ENCODE measurements around the gene DPP9.

GRCh38 chr19:4671185-4671851, 52.3 kb downstream of the DPP9 start:
- TF ChIP-seq, protein P1, sequence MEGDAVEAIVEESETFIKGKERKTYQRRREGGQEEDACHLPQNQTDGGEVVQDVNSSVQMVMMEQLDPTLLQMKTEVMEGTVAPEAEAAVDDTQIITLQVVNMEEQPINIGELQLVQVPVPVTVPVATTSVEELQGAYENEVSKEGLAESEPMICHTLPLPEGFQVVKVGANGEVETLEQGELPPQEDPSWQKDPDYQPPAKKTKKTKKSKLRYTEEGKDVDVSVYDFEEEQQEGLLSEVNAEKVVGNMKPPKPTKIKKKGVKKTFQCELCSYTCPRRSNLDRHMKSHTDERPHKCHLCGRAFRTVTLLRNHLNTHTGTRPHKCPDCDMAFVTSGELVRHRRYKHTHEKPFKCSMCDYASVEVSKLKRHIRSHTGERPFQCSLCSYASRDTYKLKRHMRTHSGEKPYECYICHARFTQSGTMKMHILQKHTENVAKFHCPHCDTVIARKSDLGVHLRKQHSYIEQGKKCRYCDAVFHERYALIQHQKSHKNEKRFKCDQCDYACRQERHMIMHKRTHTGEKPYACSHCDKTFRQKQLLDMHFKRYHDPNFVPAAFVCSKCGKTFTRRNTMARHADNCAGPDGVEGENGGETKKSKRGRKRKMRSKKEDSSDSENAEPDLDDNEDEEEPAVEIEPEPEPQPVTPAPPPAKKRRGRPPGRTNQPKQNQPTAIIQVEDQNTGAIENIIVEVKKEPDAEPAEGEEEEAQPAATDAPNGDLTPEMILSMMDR (IDR thresholded peaks at IDR 0.05; ENCODE audit: insufficient read depth, low read length), result no peak
- TF ChIP-seq, protein P2, sequence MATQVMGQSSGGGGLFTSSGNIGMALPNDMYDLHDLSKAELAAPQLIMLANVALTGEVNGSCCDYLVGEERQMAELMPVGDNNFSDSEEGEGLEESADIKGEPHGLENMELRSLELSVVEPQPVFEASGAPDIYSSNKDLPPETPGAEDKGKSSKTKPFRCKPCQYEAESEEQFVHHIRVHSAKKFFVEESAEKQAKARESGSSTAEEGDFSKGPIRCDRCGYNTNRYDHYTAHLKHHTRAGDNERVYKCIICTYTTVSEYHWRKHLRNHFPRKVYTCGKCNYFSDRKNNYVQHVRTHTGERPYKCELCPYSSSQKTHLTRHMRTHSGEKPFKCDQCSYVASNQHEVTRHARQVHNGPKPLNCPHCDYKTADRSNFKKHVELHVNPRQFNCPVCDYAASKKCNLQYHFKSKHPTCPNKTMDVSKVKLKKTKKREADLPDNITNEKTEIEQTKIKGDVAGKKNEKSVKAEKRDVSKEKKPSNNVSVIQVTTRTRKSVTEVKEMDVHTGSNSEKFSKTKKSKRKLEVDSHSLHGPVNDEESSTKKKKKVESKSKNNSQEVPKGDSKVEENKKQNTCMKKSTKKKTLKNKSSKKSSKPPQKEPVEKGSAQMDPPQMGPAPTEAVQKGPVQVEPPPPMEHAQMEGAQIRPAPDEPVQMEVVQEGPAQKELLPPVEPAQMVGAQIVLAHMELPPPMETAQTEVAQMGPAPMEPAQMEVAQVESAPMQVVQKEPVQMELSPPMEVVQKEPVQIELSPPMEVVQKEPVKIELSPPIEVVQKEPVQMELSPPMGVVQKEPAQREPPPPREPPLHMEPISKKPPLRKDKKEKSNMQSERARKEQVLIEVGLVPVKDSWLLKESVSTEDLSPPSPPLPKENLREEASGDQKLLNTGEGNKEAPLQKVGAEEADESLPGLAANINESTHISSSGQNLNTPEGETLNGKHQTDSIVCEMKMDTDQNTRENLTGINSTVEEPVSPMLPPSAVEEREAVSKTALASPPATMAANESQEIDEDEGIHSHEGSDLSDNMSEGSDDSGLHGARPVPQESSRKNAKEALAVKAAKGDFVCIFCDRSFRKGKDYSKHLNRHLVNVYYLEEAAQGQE (IDR thresholded peaks at IDR 0.05; ENCODE audit: insufficient replicate concordance, low read depth), result no peak
- no peak for TF ChIP-seq POLR2AphosphoS5 (IDR thresholded peaks at IDR 0.05; ENCODE audit: low read depth)

Data from HL-60 (cell line).